Uterus (tissue), 4 donors: ENCODE measurements around the gene NEK6. TPM values are rescaled to one million over a fixed set of nuclear protein-coding genes. Genes with fewer than 3 reads are reported as not detected.

ENCODE experiments used
- DNase-seq, 2 donors: peaks; one replicate each; pipeline ENCODE4 v3.0.0-alpha.2; 2019 to 2020
- H3K27ac ChIP-seq, 2 donors: fragments of 200-600 bp; sonication (generic); 1 replicate in 1 of 2; 2 replicates in 1 of 2; pipeline ENCODE4 v1.5.1; 2016 to 2018
- H3K27me3 ChIP-seq, 2 donors: fragments of 200-600 bp; sonication (generic); one replicate each; pipeline ENCODE4 v1.5.1; 2018 to 2019; ENCODE audit warnings: control low read depth in 1 of 2
- H3K36me3 ChIP-seq, 2 donors: fragments of 200-600 bp; sonication (generic); one replicate each; pipeline ENCODE4 v1.5.1; 2019; ENCODE audit warnings: control low read depth in 1 of 2
- H3K4me1 ChIP-seq, 2 donors: fragments of 200-600 bp; sonication (generic); one replicate each; pipeline ENCODE4 v1.5.1; 2018 to 2019; ENCODE audit warnings: control low read depth in 1 of 2
- H3K4me3 ChIP-seq, 2 donors: fragments of 200-600 bp; sonication (generic); 1 replicate in 1 of 2; 2 replicates in 1 of 2; pipeline ENCODE4 v1.5.1; 2018 to 2019; ENCODE audit warnings: mild to moderate bottlenecking in 1 of 2
- H3K9me3 ChIP-seq, 2 donors: fragments of 200-600 bp; sonication (generic); one replicate each; pipeline ENCODE4 v1.5.1; 2019; ENCODE audit warnings: control low read depth in 1 of 2
- POLR2A ChIP-seq, 2 donors: fragments of 450-650 bp; IDR thresholded peaks; one replicate each; pipeline ENCODE4 v1.6.1; 2016; ENCODE audit warnings: antibody characterized with exemption in 2 of 2, mild to moderate bottlenecking in 1 of 2, moderate library complexity in 1 of 2
- intact Hi-C: fragments of 100-400 bp; cut with DNase I; formaldehyde crosslinking; loops from one replicate; pipeline ENCODE4 v1.15.1; 2023; ENCODE audit warnings: low total_unique reads
- total RNA-seq, 4 donors: library from RNA; depleted of rRNA in 3 of 4; stranded (reverse); fragments of >200 nt in 3 of 4; gene quantifications; one replicate each; pipeline versions ENCODE4 v1.1.0 to v1.2.4, GENCODE V29; 2014 to 2023
- TF ChIP-seq, protein P1 (sequence below), 4 experiments: fragments of 200-600 bp in 2 of 4; fragments of 450-650 bp in 2 of 4; sonication (generic) in 2 of 4; IDR thresholded peaks; one replicate each; pipeline ENCODE4 v1.5.1; 2016 to 2019; ENCODE audit warnings: antibody characterized with exemption in 4 of 4, mild to moderate bottlenecking in 2 of 4, moderate library complexity in 1 of 4
- donor health status: DM: yes; HTN: yes; CAD: no.

Gene NEK6
- total RNA-seq, 4 donors from 2014 or later: 6.1 to 38.5 (median 34.7) TPM

DNA sequence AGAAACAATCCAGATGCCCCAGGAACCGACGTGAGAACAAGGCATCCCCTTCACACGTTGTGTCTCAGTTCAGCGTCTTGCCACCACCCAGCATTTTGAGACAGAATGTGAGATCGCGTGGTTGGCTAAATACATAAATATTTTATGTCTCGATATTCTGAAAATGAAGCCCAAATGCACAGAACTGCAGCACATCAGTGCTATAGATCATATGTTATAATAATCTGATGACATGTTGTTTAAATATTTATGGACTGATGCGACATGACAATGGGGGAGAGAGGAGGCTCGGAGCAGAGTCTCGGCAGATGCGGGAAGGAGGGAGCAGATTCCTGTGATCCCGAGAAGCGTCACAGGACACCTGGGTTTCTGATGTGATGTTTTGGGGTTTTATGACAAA is 10.9 kb downstream of the NEK6 start:
- intact Hi-C loops: no loop called here

DNA sequence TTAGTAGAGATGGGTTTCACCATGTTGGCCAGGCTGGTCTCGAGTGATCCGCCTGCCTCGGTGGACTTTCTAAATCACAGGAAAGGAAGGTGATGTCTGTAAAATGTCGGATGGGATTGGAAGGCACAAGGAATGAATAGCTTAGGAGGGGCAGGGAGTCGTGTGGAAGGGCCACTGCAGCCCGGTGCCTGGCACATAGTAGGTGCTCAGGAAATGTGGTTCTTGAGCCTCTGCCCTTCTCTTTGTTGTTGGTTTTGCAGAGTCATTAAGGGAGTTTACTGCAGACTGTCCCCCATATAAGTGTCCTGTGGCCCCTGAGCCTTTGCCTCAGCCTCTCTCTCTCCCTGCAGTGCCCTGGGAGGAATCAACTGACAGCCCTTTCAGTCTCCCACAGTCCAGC is 11.8 kb downstream of the NEK6 start:
- Histone ChIP-seq H3K27ac (no peak overlapping the region), H3K36me3 (no peaks in the 10 kb centered on the region), H3K4me3 (no peak overlapping the region), H3K27me3 (no peaks in the 10 kb centered on the region), H3K4me1 (peaks cover 0 to 7% of the 10 kb centered on the region in 2 donors), H3K9me3 (no peaks in the 10 kb centered on the region)
- no peak for DNase-seq
- intact Hi-C loops: no loop called here
- no peak for TF ChIP-seq POLR2A (IDR thresholded peaks at IDR 0.05)
- TF ChIP-seq, protein P1, sequence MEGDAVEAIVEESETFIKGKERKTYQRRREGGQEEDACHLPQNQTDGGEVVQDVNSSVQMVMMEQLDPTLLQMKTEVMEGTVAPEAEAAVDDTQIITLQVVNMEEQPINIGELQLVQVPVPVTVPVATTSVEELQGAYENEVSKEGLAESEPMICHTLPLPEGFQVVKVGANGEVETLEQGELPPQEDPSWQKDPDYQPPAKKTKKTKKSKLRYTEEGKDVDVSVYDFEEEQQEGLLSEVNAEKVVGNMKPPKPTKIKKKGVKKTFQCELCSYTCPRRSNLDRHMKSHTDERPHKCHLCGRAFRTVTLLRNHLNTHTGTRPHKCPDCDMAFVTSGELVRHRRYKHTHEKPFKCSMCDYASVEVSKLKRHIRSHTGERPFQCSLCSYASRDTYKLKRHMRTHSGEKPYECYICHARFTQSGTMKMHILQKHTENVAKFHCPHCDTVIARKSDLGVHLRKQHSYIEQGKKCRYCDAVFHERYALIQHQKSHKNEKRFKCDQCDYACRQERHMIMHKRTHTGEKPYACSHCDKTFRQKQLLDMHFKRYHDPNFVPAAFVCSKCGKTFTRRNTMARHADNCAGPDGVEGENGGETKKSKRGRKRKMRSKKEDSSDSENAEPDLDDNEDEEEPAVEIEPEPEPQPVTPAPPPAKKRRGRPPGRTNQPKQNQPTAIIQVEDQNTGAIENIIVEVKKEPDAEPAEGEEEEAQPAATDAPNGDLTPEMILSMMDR (IDR thresholded peaks at IDR 0.05): no peak

More for the DNA sequence above, 10.9 kb downstream of the NEK6 start:
- peaks cover 0 to 7% of the 10 kb centered on the region in 2 donors for H3K4me1 ChIP-seq
- no peak overlapping the region for H3K4me3 ChIP-seq
- no peak for TF ChIP-seq POLR2A (IDR thresholded peaks at IDR 0.05)
- TF ChIP-seq, protein P1 (IDR thresholded peaks at IDR 0.05): no peak
- H3K9me3 ChIP-seq: no peaks in the 10 kb centered on the region
- no peaks in the 10 kb centered on the region for H3K36me3 ChIP-seq
- H3K27me3 ChIP-seq: no peaks in the 10 kb centered on the region
- no peak for DNase-seq
- H3K27ac ChIP-seq: no peak overlapping the region

DNA sequence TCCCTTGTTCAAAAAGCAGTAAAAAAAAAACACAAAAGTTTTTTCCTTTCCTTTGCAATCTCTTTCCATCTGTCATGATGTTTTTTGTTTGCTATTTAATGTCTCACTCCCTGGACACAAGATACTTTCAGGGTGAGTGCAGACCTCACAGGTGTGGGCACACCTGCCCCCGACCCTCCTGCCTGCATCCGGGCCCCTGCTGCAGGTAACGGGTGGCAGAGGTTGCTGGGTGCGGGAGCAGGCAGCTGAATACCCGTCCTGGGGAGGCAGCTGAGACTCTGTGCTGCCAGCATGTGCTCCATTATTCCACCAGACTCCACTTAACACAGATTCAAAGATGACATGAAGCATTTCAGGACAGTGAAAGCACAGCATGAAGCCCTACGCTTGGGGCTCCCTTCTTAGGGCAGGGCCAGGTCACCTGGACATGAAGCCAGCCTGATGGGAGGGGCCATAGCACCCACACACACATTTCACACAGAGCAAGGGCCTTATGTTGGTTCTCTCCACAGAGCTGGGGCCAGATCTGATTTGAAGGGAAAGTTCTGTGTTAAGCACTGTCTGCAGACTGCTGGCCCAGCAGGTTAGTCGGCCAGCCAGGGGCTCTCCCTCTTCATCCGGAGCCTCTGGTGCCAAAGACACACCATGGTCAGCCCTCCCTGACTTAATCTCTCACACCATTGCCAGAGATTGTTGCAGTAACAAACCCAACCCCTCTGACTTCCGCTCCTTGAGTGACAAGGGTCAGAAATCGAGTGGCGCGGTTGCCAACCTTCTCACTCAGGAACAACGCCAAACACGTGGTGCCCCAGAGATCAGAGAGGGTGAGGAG is 13.0 kb downstream of the NEK6 start:
- Histone ChIP-seq H3K27me3 (no peaks in the 10 kb centered on the region), H3K27ac (peak overlapping the region in 1 of 2 donors; percentile 38), H3K9me3 (no peaks in the 10 kb centered on the region), H3K4me3 (no peak overlapping the region), H3K36me3 (no peaks in the 10 kb centered on the region), H3K4me1 (peaks cover 0 to 7% of the 10 kb centered on the region in 2 donors)
- intact Hi-C loops: no loop called here
- TF ChIP-seq, protein P1 (IDR thresholded peaks at IDR 0.05): no peak
- no peak for TF ChIP-seq POLR2A (IDR thresholded peaks at IDR 0.05)
- no peak for DNase-seq

DNA sequence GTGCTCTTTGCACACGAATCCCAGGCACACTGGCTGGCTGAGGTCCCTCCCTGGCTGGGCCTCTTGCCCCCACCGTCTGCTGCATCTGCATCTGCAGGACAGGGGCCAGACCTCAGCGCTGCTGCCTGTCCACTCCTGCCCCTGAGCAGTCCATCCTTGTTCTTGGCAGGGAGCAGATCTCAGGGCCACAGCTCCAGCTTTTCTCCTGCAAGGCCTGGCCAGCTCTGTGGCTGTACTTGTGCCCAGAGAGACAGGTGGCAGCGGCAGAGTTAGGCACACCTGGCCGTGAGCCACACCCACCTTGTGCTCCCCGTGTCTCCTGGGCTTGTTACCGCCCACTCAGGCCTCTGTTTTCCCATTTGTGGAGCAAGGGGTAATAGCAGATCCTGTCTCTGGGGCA is 13.9 kb downstream of the NEK6 start:
- H3K27ac ChIP-seq: peak overlapping the region in 1 of 2 donors; percentile 38
- no peaks in the 10 kb centered on the region for H3K27me3 ChIP-seq
- TF ChIP-seq POLR2A (IDR thresholded peaks at IDR 0.05): no peak
- TF ChIP-seq, protein P1 (IDR thresholded peaks at IDR 0.05): no peak
- H3K4me3 ChIP-seq: no peak overlapping the region
- intact Hi-C loops: no loop called here
- no peak for DNase-seq
- peaks cover 0 to 7% of the 10 kb centered on the region in 2 donors for H3K4me1 ChIP-seq
- H3K36me3 ChIP-seq: no peaks in the 10 kb centered on the region
- no peaks in the 10 kb centered on the region for H3K9me3 ChIP-seq

DNA sequence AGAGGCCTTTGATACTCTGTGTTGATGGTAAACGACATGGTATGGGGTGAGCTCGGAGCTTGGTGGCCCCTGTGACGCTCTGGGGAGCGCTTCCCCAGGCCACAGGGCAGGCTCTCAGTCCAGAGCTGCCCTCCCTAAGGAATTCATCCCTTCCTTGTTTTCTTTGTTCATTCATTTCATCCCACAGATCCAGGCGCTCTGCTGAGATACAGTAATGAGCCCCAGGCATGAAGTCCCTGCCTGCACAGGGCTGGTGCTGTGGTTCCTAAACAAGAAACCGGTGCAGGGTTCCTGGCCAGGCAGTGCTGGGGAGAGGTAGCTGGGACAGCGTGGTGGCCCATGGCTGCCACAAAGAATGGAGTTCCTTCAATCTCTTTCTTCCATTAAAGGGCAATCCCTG is 14.4 kb downstream of the NEK6 start:
- Histone ChIP-seq H3K9me3 (no peaks in the 10 kb centered on the region), H3K36me3 (no peaks in the 10 kb centered on the region), H3K4me3 (no peak overlapping the region), H3K27me3 (no peaks in the 10 kb centered on the region), H3K4me1 (peaks cover 0 to 7% of the 10 kb centered on the region in 2 donors), H3K27ac (peak overlapping the region in 1 of 2 donors; percentile 38)
- no peak for DNase-seq
- intact Hi-C loops: no loop called here
- TF ChIP-seq POLR2A (IDR thresholded peaks at IDR 0.05): no peak
